ENCODE data around the gene INPP5J.

- TF ChIP-seq REST (tag by site-specific recombination; IDR thresholded peaks at IDR 0.05) (no peak), TRIM28 (IDR thresholded peaks at IDR 0.05; ENCODE audit: borderline replicate concordance, low read length) (no peak), ZNF112 (tag by site-specific recombination; IDR thresholded peaks at IDR 0.05) (no peak), CTCF (tag by site-specific recombination; IDR thresholded peaks at IDR 0.05) (no peak)
Observed at GRCh38 chr22:31128156-31128555, 5.4 kb downstream of the INPP5J start.

All from HEK293 (cell line).